Neural cell (in vitro differentiated cells): ENCODE results near the gene TMEM107.

Experiments used
- CTCF ChIP-seq: fragments of 450-650 bp; IDR thresholded peaks from 2 replicates; pipeline ENCODE4 v1.5.1; 2014; ENCODE audit warnings: antibody characterized with exemption, mild to moderate bottlenecking, moderate library complexity; ENCODE audit not compliant: poor library complexity, severe bottlenecking
- EP300 ChIP-seq: fragments of 450-650 bp; conservative IDR thresholded peaks from 2 replicates; pipeline ENCODE4 v1.6.1; 2014; ENCODE audit warnings: antibody characterized with exemption, mild to moderate bottlenecking, moderate library complexity; ENCODE audit not compliant: poor library complexity, severe bottlenecking
- EZH2 ChIP-seq: fragments of 200-600, 300-800 bp; shearing (Covaris generic), sonication (generic); IDR thresholded peaks from 2 replicates; pipeline ENCODE4 v1.6.1; 2014; ENCODE audit warnings: antibody characterized with exemption, low read length, borderline replicate concordance, mild to moderate bottlenecking; ENCODE audit not compliant: insufficient read depth, poor library complexity, severe bottlenecking
- POLR2AphosphoS5 ChIP-seq: IDR thresholded peaks from 2 replicates; pipeline ENCODE4 v1.6.1; 2012
- RAD21 ChIP-seq: fragments of 450-650 bp; conservative IDR thresholded peaks from 2 replicates; pipeline ENCODE4 v1.6.1; 2014; ENCODE audit warnings: antibody characterized with exemption, mild to moderate bottlenecking, moderate library complexity
- REST ChIP-seq: IDR thresholded peaks from 2 replicates; pipeline ENCODE4 v1.6.1; 2012; ENCODE audit warnings: borderline replicate concordance
- SMC3 ChIP-seq: fragments of 450-650 bp; conservative IDR thresholded peaks from 2 replicates; pipeline ENCODE4 v1.6.1; 2014; ENCODE audit warnings: antibody characterized with exemption, mild to moderate bottlenecking, moderate library complexity; ENCODE audit not compliant: poor library complexity
- TAF1 ChIP-seq: IDR thresholded peaks from 2 replicates; pipeline ENCODE4 v1.6.1; 2012; ENCODE audit warnings: low read depth

- TF ChIP-seq POLR2AphosphoS5, result no peak
- TF ChIP-seq EZH2, result no peak
- TF ChIP-seq CTCF, result no peak
- no peak for TF ChIP-seq EP300
- no peak for TF ChIP-seq REST
- no peak for TF ChIP-seq TAF1
- no peak for TF ChIP-seq RAD21
- TF ChIP-seq SMC3, result no peak
These were observed 24.5 kb downstream of the TMEM107 start for GRCh38 chr17:8151641-8152111.
